Fibroblast of skin of back (primary cell): ENCODE measurements around the gene BLNK.

Experiments used
- DNase-seq: peaks from one replicate; pipeline ENCODE4 v3.0.0-alpha.2; 2013

Gene BLNK

DNA sequence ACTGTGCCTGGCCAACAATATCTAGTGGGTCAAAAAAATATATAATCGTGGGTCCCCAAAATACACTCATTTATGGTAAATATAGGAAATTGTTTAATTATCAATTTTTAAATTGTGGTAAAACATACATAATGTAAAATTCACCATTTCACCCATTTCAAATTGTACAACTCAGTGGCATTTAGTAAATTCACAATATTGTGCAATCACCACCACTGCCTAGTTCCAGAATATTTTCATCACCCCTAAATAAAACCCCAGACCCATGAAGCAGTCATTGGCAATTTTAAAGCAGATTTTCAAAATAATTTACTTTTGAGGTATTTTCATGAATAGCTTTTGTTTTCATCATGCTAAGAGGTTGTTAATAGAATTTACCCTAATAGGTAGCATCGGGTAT is 10.2 kb downstream of the BLNK start:
- no peak for DNase-seq

GRCh38 chr10:96260014-96260413 is 11.4 kb downstream of the BLNK start:
- no peak for DNase-seq

DNA sequence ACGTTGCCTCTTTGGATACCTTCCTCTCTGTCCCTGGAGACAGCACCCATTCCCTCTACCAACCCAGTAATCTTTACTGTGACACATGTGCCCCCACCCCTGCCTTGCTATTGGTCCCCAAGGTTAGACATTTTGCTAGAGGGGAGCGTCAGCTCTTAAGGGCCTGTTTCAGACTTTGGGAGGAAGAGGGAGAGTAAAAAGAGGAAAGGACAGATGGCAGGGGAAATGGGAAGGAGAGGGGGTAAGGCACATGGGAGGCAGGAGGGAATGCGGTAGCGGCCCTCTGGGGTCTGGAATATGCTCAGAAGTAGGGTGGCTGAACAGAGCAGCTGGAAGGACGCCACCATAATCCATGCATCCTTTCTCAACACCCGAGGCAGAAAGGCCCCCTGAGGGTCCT is 12.2 kb downstream of the BLNK start:
- DNase-seq: no peak

DNA sequence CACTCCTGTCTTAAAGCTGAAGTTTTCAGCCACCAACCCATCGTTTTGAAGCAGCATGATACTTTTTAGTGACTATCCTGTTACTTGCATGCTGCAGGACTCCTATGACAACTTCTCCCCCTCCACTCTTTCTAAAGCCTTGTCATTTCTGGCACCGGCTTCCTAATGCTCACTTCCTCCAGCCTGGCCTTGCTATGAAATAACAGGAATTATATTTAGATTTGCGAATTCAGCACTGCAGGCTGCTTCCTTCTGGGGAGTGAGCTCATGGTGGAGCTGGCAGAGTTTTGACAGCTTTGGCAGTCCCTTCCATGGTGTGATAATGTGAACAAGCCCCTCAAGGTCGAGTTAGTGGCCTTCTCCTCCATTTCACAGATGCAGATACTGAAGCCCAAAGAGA is 13.4 kb downstream of the BLNK start:
- no peak for DNase-seq

DNA sequence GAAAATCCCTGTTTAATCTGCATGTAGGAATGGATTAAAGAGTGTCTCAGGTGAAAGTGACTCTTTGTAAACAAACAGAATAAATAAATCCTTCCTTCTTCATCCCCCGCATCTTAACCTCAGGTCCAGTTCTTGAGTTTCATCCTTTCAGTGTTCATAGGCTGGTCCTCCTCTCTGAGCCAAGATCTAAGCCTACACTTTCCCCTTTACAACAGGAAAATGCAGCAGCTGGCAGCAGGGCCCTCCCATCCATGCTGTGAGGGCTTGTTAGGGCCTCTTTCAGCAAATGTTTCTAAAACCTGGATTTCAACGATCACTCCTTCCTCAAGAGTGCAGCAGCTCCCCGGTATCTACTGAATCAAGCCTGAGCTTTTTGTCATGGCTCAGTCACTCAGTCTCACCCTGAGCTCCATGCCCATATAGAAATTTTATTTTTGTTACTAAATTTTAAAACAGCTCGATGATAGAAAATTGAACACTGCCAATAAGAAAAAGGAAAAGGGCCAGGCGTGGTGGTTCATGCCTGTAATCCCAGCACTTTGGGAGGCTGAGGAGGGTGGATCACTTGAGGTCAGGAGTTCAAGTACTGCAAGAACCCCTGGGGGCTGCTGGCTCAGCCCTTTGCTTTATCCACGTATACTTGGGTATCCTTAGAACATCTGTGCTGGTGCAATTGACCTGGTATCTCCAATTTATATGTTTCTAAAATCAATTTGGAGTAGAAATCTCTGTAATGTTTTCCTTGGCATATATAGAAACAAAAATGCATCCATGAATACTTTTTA is 15.6 kb downstream of the BLNK start:
- no peak for DNase-seq

GRCh38 chr10:96254976-96255375 is 16.4 kb downstream of the BLNK start:
- DNase-seq: no peak

GRCh38 chr10:96252730-96253129 is 18.6 kb downstream of the BLNK start:
- no peak for DNase-seq

GRCh38 chr10:96250349-96250748 is 21.0 kb downstream of the BLNK start:
- DNase-seq: no peak

DNA sequence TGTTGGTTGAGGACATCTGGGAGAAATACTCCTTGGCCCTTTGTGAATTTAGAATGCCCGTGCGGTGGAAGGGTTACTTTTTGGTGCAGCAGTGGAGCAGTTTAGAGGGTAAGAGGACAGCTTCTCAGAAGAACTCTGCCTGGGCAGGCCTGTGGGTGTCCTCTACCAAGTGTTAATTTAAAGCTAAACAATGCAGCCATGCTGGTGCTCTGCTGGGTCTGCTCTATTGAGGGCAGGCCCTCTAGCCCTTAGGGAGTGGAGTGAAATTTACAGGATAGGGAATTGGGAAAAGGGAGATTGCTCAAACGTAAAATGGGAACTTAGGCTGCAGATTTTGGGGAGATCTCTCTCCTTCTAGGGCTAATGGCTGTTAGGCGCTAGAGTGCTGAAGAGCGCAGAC is 22.1 kb downstream of the BLNK start:
- DNase-seq: no peak

GRCh38 chr10:96244354-96244753 is 27.0 kb downstream of the BLNK start:
- DNase-seq: no peak

- DNase-seq: no peak
Measured at GRCh38 chr10:96243296-96243695, 28.1 kb downstream of the BLNK start.

GRCh38 chr10:96242822-96243221 is 28.5 kb downstream of the BLNK start:
- no peak for DNase-seq

DNA sequence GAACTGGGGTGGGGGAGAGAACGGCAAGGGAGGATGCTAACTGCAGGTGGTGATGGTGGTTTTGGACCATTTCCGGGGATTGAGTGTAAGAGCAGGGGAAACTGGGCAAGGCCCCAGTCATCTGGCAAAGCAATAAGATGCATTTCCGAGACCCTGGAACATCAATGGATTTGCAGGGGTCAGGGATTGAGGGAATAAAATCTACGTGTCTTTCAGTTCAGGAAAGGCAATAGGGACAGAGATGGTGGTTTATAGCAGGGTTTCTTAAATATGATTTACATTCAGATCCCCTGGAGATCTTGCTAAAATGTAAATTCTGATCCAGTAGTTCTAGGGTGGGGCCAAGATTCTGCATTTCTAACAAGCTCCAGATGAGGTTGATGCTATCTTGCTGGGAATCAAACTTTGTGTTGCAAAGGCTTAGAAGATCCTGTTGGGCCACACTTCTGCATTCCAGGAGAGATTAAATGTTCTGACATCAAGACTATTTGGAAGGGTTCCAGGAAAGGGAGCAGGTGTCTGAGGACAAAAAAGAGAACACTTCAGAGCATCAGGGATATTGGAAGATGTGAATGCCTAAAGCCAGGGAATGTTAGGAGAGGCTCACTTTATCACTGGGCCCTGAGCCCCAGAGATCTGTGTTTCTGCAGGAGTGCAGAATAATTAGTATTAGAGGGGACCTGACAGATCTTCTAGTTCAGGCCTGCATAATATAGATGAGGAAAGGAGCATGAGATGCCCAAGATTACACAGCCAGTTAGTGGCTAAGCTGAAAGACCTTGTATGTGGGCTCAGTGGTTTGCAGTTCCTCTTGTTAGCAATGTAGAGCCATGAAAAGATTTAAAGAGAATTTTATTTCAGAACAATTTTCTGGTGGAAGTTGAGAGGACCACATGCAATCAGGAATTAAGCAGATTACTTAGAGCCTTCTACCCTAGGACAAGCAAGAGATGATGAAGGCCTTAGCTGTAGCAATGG is 32.4 kb downstream of the BLNK start:
- DNase-seq: no peak

- DNase-seq: no peak
Measured at GRCh38 chr10:96236876-96237275, 34.5 kb downstream of the BLNK start.

DNA sequence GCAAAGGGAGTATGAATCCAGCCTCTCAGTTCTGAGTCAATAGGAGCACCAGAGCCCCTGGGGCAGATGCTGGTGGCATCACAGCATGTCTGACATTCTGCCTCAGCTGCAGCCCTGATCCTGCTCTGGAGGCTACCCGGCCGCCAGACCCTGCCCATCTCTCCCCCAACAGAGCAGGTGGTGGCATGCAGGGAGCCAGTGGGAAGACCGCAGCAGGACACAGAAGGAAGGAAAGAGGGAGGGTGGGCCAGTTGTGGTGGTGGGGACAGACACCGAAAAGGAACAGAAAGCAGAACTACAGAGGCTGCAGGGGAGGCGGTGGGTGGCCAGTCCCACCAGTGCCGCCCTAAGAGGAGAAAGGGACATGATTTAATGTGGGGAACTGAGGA is 35.3 kb downstream of the BLNK start:
- DNase-seq: no peak

DNA sequence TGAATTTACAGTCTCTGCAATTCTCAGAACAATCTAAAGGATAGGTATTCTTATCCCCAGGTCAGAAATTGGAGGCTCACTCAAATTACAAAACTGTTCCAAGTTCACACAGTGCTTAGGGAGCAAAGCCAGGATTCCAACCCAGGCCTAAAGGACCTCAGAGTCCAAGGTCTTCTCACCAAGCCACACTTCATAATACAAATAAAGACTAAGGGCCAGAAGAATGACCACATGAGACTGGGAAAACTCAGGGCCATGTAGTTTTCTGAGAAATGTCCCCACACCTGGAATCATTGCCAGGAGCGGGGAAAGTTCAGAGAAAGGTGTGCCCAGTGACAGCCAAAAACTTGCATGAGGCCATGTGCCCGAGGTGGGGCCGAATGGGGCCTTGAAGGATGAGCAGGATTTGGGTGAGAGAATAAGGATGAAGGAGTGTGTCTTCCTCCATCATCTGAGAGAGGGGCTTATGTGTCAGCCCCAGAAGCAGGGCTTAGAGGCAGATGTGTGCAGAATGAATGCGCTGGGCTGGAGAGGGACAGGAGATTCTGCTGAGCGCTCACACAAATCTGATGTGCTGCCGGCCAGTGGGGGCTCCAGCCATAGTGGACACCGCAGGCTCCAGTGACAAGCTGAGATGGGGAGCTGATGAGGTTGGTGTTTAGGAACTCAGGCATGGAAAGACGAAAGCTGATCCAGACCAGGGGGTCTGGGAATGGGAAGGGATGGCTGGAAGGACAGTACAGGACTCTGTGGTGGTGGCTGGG is 35.9 kb downstream of the BLNK start:
- DNase-seq: no peak

DNA sequence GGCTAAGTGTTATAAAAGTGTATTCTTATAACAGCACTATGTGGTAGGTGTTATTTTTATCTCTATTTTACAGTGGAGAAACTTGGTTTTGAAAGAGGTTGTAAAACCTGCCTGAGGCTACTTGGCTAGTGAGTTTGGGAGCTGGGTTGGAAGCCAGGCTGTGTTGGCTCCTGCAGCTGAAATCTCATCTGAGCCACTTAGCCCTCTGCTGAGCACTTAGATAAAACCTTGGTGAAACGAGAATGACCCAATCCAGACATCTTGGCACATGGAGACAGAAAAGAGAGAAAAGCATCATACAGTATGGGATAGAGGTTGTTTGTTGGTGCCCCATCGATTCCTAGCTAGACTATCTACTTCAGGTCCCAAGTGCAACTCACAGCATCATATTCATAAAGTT is 37.4 kb downstream of the BLNK start:
- no peak for DNase-seq

- DNase-seq: no peak
Measured at GRCh38 chr10:96230527-96230926, 40.8 kb downstream of the BLNK start.

- DNase-seq: peak; percentile 60
Measured at GRCh38 chr10:96229568-96230030, 41.8 kb downstream of the BLNK start.

- DNase-seq: no peak
Measured at GRCh38 chr10:96228408-96228994, 42.9 kb downstream of the BLNK start.

GRCh38 chr10:96227206-96227605 is 44.2 kb downstream of the BLNK start:
- no peak for DNase-seq

GRCh38 chr10:96225119-96225518 is 46.2 kb downstream of the BLNK start:
- DNase-seq: no peak

DNA sequence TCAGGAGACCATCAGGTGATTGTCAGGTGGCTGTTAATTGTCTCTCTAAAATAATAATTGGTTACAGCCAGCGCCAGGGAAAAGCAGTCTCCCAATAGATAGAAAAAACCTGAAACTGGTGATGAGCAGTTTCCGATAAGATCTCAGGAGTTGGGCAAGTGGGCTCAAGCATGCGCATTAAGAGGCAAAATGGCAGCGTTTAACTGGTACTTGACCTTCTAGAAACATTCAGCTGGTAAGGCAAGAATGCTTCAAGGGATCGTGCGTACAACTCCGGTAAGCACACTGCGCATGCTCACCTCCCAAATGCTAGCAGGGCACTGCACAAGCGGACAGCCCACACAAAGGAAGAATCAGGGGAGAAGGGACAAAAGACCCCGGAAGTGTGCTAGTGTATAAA is 48.5 kb downstream of the BLNK start:
- DNase-seq: no peak
